Right kidney (tissue), 1 donor: ENCODE measurements around the gene IFRD2.

Source experiments
- DNase-seq: peaks from one replicate; pipeline ENCODE4 v3.0.0-alpha.2; 2016

Gene IFRD2

GRCh38 chr3:50303013-50303815, 11.0 kb upstream of the IFRD2 start, which contains the start of gene HYAL1:
TSS of gene HYAL1 (minus strand) at chr3:50303574. CDS start at chr3:50302956, 618 bp downstream.
- peak; percentile 59 for DNase-seq

GRCh38 chr3:50302095-50303012, 10.1 kb upstream of the IFRD2 start:
- DNase-seq, result no peak

DNA sequence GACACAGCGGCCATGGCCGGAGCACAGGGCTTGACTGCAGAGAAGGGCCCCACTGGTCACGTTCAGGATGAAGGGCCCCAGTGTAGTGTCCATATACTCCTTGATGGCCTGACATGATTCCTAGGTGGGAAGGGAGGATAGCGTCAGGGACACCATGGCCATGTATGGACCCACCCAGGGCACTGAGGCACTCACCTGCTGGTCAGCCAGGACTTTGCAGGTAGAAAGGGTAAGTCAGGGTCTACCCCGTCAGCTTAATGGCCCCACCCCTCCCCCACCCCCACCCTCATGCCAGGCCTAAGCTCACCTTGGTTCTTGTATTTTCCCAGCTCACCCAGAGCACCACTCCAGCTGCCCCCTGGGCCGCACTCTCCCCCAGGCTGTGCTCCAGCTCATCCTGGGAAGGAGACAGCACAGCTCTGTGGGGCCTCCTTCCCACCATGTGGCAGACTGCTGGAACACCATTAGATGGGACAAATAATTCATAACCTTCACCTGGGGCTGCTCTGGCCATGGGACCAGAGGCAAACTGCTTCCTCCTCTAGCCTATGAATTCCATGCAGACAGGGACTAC, 8.5 kb upstream of the IFRD2 start:
- DNase-seq, result no peak

GRCh38 chr3:50299929-50300680, 7.9 kb upstream of the IFRD2 start:
- DNase-seq, result no peak

GRCh38 chr3:50299638-50299928, 7.4 kb upstream of the IFRD2 start:
- DNase-seq, result no peak

GRCh38 chr3:50298836-50299637, 6.8 kb upstream of the IFRD2 start, which contains the start of the genes HYAL3 and NAA80:
TSS of gene HYAL3 (minus strand) at chr3:50299405. CDS start at chr3:50295602, 3,803 bp downstream.
TSS of gene NAA80 (minus strand) at chr3:50299405. CDS start at chr3:50297463, 1,942 bp downstream.
- peak; percentile 91 for DNase-seq

DNA sequence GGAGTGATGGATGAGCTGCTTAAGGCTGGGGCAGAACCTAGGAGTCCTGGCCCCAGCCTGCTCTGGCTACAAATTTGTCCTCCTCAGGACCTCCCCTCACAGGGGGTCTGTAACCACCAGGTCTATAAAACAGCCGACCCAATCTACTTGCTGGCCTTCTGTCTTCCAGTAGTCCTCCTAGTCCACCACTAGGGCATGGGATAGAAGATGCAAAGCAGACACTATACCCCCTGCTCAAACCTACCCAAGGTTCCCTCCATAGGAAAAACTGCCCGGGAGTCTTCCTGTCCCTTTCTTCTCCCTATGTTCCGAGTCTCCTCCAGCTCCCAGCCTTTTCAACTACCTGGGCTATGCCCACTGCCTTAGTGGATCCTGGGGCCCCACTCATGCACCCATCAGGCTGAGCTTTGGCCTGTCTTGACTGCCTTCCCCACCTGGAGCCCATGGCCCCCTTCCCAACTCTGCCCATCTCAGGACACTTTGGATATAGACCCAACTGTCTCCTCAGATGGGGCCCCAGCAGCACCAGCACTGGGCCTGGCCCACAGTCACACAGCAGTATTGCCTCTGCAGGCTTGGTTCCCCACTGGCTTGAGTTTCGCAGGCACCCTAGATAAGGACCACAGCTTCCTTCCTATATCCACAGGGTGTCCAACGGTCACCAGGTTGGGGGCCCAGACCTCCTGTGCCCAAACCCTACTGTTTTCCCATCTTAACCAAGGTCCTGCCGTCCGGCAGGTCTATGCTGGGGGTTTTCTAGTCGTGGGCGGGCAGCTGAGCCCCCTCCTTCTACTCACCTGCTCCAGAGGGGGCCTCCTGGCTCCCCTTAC, 5.9 kb upstream of the IFRD2 start:
- DNase-seq, result no peak

GRCh38 chr3:50297384-50297775, 5.2 kb upstream of the IFRD2 start:
- no peak for DNase-seq

- DNase-seq, result no peak
Measured at GRCh38 chr3:50296721-50297383, 4.6 kb upstream of the IFRD2 start.

DNA sequence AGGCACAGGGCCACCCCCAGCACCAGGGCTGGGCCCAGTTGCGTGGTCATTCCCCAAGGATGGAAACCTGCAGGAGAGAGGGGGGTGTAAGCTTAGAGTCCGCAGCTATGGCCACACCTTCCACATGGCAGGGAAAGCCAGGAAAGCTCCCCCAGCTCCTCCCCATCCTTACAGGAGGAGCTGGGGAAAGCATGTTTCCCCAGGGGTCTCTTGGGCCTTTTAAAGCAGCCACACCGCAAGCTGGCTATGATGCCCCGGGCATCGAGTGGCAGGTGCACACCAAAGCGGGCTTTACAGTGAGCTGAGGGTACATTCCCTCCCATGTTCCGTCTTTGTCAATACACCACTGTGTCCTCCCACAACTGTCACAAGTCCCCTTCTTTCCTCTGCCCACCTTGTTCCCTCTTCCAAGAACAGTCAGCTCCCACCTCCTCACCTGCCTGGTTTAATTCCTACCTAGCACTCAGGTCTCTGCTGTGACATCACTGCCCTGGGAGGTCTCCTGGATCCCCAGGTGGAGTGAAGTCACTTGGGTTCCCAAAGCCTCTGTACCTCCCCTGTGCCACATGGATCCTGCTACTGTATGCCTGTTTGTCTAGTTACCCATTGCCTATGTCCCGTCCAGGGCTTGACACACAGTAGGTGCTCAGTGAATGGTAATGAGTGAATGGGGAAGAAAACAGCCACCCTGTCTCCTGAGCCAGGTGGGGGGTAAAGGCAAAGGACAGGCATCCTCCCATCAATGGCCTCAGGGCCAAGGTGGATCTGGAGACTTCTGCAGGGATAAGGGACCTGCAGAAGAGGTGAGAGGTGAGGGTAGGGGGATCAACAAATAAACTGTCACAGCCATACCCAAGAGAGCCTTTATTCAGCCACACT, 3.6 kb upstream of the IFRD2 start:
- DNase-seq, result no peak

GRCh38 chr3:50294492-50295403, 2.5 kb upstream of the IFRD2 start:
- DNase-seq, result no peak

DNA sequence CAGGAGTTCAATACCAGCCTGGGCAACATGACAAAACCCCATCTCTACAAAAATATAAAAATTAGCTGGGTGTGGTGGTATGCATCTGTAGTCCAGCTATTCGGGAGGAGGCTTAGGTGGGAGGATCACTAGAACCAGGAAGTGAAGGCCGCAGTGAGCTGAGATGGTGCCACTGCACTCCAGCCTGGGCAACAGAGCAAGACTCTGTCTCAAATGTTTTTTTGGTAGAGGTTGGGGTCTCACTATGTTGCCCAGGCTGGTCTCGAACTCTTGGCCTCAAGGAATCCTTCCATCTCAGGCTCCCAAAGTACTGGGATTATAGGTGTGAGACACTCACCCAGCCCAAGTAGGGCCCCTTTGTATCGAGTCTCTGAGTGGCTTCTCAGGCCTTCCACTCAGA, 1.9 kb upstream of the IFRD2 start:
- DNase-seq, result no peak

DNA sequence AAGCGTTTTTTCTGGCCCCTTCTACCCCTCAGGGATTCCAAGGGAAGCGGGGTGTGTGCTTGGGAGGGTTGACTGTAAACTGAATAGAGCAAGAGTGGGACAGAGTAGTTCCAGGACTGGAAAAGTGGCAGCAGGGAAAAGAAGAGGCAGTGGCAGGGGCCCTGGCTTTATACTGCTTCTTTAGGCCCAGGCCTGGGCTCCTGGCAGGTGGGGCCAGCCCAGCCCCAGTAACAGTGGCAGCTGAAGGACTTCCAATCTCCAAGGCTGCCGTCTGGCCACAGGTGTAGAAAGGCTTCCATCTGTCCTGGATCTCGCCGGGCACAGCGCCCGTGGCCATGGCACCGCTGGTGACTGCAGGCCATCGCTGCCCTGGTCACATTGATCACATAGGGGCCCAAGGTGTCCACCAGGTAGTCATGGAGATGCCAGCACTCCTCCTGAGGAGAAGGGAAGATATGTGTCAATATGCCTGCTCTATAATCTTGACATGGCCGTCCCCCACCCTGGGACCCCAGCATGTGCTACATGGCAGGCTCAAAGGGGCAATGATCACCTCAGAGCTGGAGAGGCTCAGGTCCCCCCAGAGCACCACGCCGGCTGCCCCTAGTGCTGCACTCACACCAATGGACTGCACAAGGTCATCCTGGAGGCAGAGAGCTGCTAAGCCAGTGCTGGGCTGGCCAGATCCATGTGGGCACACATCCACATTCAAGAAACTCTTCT, 1.0 kb upstream of the IFRD2 start:
- DNase-seq, result no peak

DNA sequence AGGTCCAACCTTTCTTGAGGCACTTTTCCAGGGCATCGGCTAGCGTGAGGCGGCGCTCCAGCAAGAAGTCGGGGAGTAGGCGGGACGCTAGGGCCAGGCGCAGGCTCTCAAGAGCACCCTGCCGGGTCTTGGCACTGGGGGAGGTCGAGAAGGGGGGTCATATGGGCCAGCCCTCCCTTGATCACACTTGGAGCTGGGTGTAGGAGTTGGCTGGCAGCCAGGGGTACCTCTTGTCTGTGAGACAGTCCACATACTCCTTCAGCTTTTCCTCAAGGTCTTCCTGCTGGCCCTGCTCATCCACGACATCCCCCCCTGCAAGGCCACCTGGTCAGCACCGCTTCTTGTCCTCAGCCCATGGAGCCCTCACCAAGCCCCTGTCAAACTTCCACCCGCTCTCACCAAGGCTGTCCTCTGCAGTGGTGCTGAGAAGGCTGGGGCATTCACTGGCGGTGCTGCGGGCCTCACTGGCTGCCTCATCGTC, 2.0 kb downstream of the IFRD2 start:
- no peak for DNase-seq

DNA sequence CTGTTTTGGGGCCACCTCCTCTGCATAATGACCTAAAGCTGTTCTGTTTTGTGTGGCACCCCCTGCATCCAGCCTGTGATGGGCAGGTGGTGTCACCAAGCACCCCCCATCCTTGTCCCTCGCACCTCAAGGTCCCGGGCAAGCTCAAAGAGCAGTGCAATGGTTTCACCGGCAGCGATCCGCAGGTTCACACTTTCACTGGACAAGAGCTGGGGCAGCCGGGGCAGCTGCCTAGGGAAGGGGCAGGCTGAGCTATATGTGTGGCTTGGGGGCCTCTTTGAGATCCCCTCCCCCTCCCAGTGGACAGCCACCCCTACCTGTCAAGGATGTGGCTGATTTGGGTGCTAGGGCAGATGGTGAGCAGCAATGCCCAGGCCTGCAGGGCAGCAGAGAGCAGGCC, 3.1 kb downstream of the IFRD2 start:
- no peak for DNase-seq

DNA sequence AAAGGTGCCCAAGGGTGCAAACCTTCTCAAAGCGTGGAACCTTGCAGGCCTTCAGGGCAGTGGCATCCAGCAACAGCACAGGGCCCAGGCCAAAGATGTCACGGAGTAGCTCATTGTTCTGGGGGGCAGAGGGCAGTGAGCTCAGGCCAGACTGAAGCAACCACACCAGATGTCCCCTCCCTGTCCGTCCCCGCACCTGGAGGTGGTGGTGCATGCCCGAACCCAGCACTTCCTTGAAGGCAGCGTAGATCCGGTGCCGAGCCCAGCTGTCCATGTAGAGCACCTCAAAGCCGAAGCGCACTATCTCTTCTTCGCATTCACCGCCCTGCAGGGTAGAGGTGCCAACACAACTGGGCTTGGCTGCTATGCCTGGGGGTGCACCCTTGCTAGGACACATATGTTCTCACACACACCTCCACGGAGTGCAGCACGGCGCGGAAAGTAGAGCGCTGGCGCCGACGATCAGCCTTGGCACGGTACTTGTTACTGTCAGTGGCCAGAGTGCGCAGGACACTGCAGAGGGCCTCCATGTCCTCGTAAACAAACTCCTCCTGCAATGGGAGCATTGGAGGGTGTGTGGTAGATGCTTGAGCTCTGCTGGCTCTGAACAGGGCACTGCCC, 3.7 kb downstream of the IFRD2 start:
- DNase-seq, result no peak
